Urothelium cell line (cell line): ENCODE data around the gene BST2.
"Not testable (repeated sequence)": the region's sequence is repeated elsewhere in the genome, so short reads cannot be mapped to it uniquely, and the experiment has no call there.

ENCODE experiments used
- DNase-seq: peaks from one replicate; pipeline ENCODE4 v3.0.0; 2011; ENCODE audit warnings: low spot score, mixed read lengths
- FAIRE-seq: peaks from 2 replicates; lab custom pipeline; 2011; peaks lifted over from hg19 to GRCh38; lab: Jason Lieb, UNC

Gene BST2

DNA sequence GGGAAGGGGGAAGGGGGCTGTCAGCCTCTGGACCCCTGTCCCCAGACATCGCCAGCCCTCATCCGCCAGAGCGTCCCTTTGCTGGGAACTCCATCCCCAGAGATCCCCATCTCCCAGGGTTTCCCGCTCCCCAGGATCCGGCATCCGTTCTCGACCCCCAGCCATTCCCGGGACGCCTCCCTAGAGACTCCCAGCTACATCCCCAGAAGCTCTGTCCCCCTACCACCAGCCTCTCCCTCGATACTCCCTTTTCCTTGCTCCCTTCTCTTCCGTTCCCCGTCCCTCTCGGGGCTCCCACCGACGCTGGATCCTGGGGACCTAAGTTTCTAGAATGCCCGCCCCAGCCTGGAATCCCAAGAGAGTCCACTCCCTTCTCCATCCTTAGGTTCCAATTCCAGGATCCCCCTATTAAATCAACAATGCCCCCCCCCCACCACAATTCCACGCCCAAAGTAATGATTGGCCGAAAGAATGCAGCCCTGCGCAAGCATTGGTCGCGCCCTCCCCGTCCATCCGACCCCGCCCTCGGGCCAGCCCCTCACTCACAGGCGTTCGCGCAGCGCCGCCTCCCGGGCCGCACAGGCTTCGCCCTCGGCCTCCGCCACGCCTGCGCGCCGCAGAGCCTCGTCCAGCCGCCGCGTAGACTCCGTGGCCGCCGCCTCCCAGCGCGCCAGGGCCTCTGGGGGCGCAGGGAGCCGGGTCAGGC is 14.6 kb downstream of the BST2 start:
- DNase-seq (peak; percentile 93), FAIRE-seq (no peak)

DNA sequence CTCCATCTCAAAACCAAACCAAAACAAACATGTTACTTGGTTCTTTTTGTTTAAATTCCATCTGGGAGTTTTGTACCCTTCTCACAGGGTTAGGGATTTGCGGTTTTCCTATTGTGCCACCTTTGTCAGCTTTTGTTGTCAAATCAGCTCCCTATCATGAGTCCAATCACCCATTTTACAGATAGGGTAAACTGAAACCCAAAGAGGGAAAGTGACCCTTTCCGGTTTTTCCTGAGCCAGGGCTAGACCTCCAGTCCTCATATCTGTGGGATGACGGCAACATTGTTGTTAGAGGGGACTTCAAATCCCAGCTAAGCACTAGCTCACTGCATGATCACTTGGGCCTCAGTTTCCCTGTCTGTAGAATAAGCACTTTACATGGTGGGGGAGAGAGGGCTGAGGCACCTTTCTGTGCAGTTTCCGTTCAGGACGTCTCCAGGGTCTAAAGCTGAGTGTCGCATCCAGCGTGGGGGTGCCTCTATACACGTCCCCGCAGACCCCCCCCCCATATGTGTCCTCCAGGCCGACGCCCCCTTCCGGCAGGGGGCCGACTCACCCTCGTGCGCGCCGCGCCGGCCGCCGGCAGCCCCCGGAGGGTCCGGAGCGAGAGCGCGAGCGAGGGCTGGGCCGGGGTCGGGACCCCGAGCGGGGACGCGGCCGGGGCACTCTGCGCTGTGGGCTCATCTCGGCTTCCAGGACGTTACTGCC is 15.3 kb downstream of the BST2 start:
- no peak for FAIRE-seq
- DNase-seq, result no peak

DNA sequence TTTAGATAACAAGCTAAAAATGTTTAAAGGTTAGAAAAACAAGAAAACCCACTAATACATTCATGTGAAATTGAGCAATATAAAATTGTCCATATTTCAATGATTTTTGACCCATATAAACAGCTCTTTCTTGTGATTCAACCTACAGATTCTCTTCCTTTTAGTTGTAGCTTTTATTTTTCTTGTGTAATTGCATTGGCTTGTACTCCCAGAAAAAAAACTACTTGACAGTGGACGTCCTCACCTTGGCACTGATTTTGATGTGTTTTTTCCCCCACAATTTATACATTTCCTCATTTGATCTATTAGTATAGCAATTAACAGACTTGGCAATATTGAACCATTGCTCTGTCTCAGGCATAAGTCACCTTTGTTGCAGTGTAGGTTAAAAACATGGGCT is 16.1 kb downstream of the BST2 start:
- FAIRE-seq (no peak), DNase-seq (no peak)

DNA sequence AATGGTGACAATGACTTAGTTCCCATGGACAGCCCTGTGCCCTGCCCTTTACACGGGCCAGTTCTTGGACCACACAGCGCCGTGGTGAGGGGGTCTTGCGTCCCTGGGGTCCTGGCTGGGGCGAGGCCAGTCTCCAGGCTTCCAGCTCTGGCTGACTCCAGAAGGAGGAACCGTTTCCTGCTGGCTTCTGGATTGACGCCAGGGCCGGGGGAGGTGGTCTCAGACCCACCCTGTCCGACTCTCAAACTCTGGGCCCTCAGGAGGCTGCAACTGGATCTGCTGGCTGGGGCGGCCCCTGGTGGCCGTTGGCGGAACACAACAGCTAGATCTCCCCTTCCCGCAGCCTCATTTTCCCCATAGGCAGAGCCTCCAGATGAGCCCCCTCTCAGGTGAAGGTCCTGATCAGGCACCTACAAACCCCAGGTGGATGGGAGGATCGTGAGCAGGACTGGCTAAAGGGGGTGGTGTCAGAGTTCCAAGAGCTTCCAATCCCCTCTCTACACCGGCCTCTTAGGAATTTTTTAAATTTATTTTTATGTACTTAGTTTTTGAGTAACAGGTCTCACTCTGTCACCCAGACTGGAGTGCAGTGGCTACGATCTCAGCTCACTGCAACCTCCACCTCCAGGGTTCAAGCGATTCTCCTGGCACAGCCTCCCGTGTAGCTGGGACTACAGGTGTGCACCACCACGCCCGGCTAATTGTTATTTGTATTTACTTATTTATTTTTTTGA is 19.4 kb downstream of the BST2 start:
- no peak for FAIRE-seq

DNA sequence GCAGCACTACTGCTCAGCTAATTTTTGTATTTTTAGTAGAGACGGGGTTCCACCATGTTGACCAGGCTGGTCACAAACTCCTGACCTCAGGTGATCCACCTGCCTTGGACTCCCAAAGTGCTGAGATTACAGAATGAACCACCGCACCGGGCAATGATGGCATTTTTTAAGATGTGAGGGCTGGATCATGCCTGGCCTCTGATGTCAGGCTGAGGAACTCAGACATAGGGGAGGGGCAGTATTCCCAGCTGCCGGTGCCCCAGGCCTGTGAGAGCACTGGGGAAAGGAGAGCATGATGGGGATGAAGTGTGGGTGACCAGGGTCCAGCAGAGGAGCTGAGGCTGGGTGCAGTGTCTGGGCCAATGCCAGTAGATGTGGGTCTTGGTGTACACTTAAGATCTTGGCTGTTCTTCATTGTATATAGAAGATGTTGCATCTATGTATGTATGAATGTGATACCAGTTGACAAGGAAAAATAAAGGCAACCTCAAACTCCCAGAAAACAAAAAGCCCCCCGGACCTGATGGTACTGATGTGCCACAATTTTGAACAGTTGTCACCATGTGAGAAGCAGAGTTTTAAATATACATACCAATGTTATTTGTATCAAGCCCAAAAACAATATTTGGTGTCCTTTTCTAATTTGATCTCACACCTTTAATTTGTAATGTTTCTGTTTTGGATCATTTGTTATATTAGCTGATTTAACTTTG is 24.8 kb downstream of the BST2 start:
- DNase-seq (no peak), FAIRE-seq (no peak)

More for the DNA sequence above, 19.4 kb downstream of the BST2 start:
- DNase-seq, result peak; percentile 37

DNA sequence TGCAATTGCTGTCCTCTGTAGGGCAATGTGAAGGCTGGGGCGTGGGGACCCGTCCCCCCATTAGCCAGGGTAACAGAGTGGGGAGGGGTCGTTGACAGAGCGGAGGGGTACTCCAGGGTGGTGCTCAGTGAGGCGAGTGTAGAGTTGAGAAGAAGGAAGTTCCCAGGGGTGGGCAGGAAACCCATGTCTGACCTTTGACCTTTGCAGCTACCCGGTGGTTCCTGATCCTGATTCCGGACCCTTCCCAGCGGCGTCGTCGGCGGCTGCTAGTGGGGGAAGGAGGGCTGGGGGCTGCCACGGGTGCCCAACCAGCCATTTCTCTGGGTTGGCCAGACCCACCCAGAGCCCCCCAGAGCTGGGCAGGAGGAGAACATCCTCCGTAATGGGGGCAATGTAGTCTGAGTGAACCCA is 26.2 kb downstream of the BST2 start:
- DNase-seq (no peak), FAIRE-seq (no peak)

DNA sequence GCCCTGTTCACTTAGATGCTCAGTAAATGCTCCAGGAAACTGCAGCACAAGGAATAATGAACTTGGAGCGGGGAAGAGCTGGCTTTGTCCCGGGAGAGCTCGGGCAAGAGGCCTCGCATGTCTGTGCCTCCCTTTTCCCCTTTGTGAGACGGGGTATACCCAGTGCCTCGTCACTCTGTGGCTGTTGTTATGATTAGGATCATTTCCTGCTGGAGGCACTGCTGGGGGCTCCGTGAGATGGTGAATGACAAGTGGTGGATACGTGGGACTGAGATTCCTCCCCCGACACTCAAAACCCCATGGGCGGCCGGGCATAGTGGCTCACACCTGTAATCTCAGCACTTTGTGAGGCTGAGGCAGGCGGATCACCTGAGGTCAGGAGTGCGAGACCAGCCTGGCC is 27.2 kb downstream of the BST2 start:
- FAIRE-seq, result no peak
- DNase-seq, result no peak

DNA sequence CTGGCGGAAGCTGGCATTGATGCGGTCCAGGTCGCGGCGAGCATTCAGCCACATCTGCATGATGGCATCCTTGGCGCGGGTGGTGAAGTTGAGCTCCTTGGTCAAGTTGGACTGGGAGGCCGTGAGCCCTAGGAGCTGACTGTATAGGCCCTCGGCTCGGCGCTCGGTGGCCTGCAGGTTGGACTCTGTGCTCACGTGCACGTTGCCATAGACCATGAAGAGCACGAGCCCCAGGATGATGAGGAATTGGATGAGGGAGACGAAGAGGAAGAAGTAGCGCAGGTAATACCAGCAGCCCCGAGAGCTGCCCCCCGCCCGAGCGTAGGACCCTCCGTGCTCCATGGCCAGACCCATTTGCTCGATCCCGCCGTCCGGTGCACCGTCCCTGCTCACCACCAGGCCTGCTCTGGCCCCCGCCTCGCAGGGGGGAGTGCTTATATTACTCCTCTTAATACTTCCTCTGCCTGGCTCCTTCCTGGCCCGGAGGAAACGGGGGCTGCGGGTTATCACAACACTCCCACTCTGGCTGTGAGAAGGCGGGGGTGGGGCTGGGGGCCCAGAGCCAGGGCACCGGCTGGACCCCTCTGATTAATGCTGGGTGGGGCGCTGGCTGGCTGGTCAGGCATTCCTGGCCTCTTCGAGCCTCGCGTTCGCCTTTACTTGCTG is 28.4 kb downstream of the BST2 start, which contains the start of gene PLVAP:
Gene PLVAP, minus strand, starts transcription at position 408 of the 666 bp plus-strand sequence. Its CDS starts 54 bp downstream, at position 354.
- DNase-seq, result no peak
- FAIRE-seq, result no peak

DNA sequence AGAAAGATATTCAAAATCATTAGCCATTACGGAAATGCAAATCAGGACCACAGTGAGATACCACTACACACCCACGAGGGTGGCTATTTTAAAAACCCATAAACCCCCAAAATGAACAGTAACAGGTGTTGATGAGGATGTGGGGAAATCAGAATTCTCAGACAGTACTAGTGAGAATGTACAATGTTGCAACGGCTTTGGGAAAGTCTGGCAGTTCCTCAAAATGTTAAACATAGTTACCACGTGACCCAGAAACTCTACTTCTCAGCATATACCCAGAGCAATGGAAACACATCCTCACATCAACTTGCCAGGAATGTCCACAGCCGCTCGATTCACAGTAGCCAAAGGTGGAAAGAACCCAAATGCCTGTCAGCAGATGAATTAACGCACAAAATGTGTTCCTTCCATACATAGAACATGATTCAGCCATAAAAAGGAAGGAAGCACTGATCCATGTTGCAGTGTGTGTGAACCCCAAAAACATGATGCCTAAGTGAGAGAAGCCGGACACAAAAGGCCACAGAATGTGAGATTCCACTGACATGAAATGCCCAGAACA is 35.3 kb downstream of the BST2 start:
- FAIRE-seq, result no peak
- DNase-seq, result no peak

DNA sequence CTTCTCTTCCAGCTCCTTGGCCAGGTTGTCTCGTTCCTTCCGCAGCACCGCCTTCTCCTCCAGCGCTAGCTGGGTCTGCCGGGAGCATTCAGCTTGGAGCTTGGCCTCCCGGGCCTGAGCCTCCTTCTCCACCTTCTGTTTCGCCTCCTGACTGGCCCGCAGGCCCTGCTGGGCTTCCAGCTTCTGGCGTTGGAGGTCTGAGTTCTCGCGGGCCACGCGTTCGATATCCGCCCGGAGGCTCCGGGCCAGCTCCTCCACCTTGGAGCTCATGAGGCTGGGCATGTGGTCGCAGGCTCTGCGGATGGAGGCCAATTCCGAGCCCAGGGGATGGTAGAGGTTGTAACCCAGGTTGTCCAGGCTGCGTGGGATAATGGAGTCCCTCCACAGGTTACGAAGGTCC is 40.1 kb downstream of the BST2 start:
- DNase-seq, result no peak
- no peak for FAIRE-seq

DNA sequence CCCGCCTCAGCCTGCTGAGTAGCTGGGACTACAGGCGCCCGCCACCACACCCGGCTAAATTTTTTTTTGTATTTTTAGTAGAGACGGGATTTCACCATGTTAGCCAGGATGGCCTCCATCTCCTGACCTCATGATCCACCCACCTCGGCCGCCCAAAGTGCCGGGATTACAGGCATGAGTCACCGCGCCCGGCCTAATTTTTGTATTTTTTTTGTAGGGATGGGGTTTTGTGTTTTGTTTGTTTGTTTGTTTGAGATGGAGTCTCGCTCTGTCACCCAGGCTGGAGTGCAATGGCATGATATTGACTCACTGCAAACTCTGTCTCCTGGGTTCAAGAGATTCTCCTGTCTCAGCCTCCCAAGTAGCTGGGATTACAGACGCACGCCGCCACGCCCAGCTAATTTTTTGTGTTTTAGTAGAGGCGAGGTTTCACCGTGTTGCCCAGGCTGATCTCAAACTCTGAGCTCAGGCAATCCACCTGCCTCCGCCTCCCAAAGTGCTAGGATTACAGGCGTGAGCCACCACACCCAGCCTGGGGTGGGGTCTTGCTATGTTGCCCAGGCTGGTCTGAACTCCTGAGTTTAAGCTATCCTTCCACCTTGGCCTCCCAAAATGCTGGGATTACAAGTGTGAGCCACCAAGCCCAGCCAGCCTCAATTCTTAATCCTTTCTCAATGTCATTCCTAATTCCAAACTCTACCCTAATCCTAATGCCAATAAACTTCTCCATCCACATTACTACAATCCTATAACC is 41.4 kb downstream of the BST2 start:
- FAIRE-seq, DNase-seq: not testable (repeated sequence)

DNA sequence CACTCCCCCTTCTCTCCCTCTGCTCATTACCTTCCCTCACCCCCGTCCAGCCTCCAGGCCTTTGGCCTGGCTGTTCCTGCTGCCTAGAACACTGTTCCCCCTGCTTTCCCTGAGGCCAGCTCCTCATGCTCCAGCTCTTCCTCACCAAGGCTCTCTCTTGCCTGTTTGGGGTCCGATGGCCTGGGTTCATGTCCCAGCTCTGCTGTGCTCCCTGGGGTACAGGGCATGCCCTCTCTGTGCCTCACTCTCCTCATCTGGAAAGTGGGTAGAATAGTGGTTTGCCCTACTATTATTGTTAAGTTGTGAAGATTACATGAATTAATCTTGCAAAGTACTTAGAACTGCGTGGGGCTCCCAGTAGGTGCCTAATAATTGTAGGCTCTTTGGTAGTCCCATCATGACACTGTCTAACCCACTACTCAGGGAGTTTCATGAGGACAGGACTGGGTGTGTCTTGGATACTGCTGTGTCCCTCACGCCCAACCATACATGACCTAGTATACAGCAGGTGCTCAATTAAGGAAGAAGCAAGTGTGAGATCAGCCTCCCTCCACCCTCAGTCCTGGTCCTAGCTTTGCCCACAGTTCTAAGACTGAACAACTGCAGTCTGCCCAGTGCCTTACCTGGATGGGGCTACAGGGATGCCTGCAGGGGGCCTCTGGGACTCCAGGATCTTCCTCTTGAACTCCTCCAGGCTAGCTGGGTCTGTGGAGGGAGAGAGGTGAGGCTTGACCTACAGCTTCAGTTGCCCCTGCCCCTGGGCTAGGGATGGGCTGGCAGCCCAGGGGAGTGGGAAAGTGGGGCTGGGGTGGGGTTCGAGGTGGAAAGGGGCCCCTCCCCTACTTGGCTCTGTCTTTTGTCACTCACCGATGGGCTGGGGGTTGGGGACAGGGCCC is 45.3 kb downstream of the BST2 start:
- FAIRE-seq (no peak), DNase-seq (no peak)

DNA sequence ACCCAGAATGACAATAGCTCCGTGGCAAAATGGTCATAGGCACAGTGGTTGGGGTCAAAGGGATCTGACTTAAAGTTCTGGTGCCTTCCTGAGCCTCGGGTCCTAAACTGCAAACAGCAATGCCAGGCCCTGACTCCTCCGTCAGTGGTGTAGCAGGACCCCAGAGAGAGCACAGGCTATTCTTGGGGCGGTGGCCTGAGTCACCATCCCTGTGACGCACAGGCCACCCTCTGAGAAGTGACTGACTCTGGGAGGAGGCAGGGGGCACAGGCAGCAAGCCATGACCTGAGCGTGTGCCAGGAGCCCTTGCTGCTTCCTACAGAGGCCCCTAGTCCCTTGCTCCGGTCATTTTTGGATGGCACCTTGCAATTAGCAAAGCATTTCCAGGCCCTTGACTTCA is 47.0 kb downstream of the BST2 start:
- FAIRE-seq, result no peak
- DNase-seq, result no peak

DNA sequence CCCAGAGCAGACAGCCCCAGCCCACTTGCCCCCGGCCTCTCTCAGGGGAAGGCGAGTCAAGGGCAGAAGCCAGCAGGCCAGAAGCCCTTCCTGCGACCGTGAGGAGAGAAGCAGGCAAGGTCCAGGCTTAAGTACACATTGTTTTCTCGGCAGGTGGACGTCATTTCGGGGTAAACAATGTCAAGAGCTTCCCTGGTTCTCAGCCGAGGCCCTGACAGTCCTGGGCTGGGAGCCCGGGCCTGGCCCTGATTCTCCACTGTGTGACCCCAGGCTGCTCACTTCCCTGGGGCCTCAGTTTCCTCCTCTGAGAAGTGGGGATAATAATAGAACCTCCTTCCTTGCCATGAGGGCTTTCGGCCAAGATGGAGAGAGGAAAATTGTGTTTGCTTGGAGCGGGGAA is 47.7 kb downstream of the BST2 start:
- FAIRE-seq, result no peak

DNA sequence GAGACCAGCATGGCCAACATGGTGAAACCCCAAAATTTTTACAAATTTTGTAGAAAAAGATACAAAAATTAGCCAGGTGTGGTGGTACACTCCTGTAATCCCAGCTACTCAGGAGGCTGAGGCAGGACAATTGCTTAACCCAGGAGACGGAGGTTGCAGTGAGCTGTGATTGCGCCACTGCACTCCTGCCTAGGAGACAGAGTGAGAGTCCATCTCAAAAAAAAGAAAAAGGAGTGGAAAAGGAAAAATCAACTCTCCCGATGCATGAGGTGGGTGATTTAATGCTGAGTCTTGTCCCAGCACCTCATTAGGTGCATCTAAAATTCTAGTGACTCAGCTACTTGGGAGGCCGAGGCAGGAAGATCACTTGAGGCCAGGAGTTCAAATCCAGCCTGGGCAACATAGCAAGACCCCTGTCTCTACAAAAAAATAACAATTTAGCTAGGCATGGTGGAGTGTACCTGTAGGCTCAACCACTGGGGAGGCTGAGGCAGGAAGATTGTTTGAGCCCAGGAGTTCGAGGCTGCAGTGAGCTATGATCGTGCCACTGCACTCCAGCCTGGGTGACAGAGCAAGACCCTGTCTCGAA is 48.3 kb downstream of the BST2 start:
- DNase-seq (no peak), FAIRE-seq (no peak)

More for the DNA sequence above, 47.7 kb downstream of the BST2 start:
- DNase-seq, result no peak

DNA sequence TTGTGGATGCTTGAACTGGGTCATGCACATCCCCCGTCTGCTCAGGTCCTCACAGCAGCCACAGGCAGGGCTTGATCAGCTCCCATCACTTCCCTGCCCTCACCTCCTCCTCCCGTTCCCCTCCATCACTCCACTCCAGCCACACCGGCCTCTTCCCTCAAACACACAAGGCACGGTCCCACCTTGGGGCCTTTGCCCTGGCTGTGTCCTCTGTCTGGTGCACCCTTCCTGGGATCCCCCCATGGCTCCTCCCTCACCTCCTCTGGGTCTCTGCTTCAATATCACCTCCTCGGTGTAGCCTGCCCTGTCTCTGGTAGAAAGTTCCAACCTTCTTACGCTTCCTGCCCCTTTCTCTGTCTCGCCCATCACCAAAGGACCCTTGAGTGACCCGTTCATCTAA is 52.0 kb downstream of the BST2 start:
- FAIRE-seq (no peak), DNase-seq (no peak)
